Measurements from ENCODE around the gene ICAM2. TPM values are rescaled to one million over a fixed set of nuclear protein-coding genes. Genes with fewer than 3 reads are reported as not detected.

Gene ICAM2
- total RNA-seq, 1 experiment from 2014 or later: 0.33 TPM

- TF ChIP-seq AFF4 (CRISPR knock-in tag; IDR thresholded peaks at IDR 0.05; ENCODE audit: borderline replicate concordance): no peak
- TF ChIP-seq NFATC4 (CRISPR knock-in tag; IDR thresholded peaks at IDR 0.05): no peak
- TF ChIP-seq, protein P1, sequence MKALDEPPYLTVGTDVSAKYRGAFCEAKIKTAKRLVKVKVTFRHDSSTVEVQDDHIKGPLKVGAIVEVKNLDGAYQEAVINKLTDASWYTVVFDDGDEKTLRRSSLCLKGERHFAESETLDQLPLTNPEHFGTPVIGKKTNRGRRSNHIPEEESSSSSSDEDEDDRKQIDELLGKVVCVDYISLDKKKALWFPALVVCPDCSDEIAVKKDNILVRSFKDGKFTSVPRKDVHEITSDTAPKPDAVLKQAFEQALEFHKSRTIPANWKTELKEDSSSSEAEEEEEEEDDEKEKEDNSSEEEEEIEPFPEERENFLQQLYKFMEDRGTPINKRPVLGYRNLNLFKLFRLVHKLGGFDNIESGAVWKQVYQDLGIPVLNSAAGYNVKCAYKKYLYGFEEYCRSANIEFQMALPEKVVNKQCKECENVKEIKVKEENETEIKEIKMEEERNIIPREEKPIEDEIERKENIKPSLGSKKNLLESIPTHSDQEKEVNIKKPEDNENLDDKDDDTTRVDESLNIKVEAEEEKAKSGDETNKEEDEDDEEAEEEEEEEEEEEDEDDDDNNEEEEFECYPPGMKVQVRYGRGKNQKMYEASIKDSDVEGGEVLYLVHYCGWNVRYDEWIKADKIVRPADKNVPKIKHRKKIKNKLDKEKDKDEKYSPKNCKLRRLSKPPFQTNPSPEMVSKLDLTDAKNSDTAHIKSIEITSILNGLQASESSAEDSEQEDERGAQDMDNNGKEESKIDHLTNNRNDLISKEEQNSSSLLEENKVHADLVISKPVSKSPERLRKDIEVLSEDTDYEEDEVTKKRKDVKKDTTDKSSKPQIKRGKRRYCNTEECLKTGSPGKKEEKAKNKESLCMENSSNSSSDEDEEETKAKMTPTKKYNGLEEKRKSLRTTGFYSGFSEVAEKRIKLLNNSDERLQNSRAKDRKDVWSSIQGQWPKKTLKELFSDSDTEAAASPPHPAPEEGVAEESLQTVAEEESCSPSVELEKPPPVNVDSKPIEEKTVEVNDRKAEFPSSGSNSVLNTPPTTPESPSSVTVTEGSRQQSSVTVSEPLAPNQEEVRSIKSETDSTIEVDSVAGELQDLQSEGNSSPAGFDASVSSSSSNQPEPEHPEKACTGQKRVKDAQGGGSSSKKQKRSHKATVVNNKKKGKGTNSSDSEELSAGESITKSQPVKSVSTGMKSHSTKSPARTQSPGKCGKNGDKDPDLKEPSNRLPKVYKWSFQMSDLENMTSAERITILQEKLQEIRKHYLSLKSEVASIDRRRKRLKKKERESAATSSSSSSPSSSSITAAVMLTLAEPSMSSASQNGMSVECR (CRISPR knock-in tag; IDR thresholded peaks at IDR 0.05; ENCODE audit: borderline replicate concordance): no peak
- TF ChIP-seq ATF3 (CRISPR knock-in tag; conservative IDR thresholded peaks at IDR 0.05): no peak
- TF ChIP-seq HMGA2 (CRISPR knock-in tag; IDR thresholded peaks at IDR 0.05): no peak
- TF ChIP-seq PRRX2 (CRISPR knock-in tag; IDR thresholded peaks at IDR 0.05): no peak
- no peak for TF ChIP-seq ZNF121 (CRISPR knock-in tag; IDR thresholded peaks at IDR 0.05)
- TF ChIP-seq KAT7 (CRISPR knock-in tag; IDR thresholded peaks at IDR 0.05; ENCODE audit: borderline replicate concordance): no peak
- no peak for TF ChIP-seq JAZF1 (CRISPR knock-in tag; IDR thresholded peaks at IDR 0.05)
- no peak for TF ChIP-seq OVOL2 (CRISPR knock-in tag; IDR thresholded peaks at IDR 0.05; ENCODE audit: borderline replicate concordance)
Measured at GRCh38 chr17:64015447-64015846, 5.0 kb downstream of the ICAM2 start (continued).

DNA sequence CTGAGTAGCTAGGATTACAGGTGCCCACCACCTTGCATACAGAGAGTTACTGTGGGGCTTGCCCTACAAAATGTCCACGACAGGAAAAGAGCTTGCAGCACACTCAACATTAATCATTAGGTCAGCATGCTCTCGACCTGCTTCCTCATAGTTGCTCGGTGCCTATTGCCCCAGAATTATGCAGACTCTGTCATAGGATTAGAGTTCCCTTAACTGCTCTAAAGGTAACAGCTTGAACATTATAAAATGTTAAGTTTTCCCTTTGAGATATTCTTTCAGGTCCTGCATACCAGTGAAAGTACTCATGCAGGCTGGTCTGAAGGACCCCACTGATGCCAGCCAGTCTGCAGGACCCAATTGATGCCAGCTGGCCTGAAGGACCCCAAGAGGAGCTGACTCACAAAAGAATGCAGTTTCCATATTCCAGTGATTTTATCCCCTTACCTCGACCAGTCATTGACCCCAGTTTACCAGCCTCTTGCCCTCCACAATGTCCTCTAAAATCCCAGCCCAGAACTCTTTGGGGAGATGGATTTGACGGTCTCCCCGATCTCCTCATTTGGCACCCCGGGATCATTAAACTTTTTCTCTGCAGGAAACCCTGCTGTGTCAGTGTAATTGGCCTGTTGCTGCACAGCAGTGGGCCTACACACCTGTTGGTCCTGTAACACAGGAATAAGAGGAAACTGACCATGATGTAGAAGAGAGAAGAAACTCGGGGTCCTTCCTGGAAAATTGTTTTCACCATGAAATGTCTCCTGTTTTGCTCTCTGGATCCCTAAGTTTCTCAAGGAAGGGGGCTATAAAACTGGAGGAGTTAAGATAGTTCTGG lies 10.6 kb downstream of the ICAM2 start:
- DNase-seq (ENCODE audit: low spot score): no peak
- no peaks in the 10 kb centered on the region for H3K36me3 Mint-ChIP-seq
- ATAC-seq: no peak
- H3K4me3 Mint-ChIP-seq: no peak overlapping the region
- peaks cover 18% of the 10 kb centered on the region for H3K4me1 Mint-ChIP-seq
- TF ChIP-seq ZNF423 (CRISPR knock-in tag; IDR thresholded peaks at IDR 0.05) (peak; percentile 78), KAT7 (CRISPR knock-in tag; IDR thresholded peaks at IDR 0.05; ENCODE audit: borderline replicate concordance) (no peak)
- no peak overlapping the region for H3K27ac Mint-ChIP-seq
- ChIA-PET POLR2A (no interaction called here), CTCF (interaction anchor here (0.7 to 1.6 kb wide), 2 partner anchors 63 to 563 kb away, joined by 3 to 4 read pairs; no protein-coding TSS in a partner anchor)
- H3K27me3 Mint-ChIP-seq (ENCODE audit: low read depth): no peaks in the 10 kb centered on the region
- no peaks in the 10 kb centered on the region for H3K9me3 Mint-ChIP-seq

GRCh38 chr17:64008830-64009229 lies 11.6 kb downstream of the ICAM2 start:
- no peak overlapping the region for H3K27ac Mint-ChIP-seq
- ChIA-PET CTCF (interaction anchor here (0.7 to 1.6 kb wide), 2 partner anchors 62 to 562 kb away, joined by 3 to 4 read pairs; no protein-coding TSS in a partner anchor), POLR2A (interaction anchor here (0.6 kb wide), 2 partner anchors 86 to 1019 kb away, joined by 3 read pairs; no protein-coding TSS in a partner anchor)
- DNase-seq (ENCODE audit: low spot score) (no peak), ATAC-seq (no peak)
- peaks cover 18% of the 10 kb centered on the region for H3K4me1 Mint-ChIP-seq
- no peaks in the 10 kb centered on the region; the same call in 1 of the 2 replicates for H3K27me3 Mint-ChIP-seq (ENCODE audit: low read depth)
- H3K4me3 Mint-ChIP-seq: no peak overlapping the region
- H3K36me3 Mint-ChIP-seq: no peaks in the 10 kb centered on the region
- no peaks in the 10 kb centered on the region for H3K9me3 Mint-ChIP-seq
- TF ChIP-seq ZNF232 (CRISPR knock-in tag; IDR thresholded peaks at IDR 0.05): no peak
- no peak for TF ChIP-seq TCF7 (CRISPR knock-in tag; IDR thresholded peaks at IDR 0.05; ENCODE audit: low read depth)
- TF ChIP-seq FOXP4 (CRISPR knock-in tag; IDR thresholded peaks at IDR 0.05): no peak
- TF ChIP-seq ZSCAN18 (CRISPR knock-in tag; IDR thresholded peaks at IDR 0.05): no peak
- no peak for TF ChIP-seq ZNF512 (CRISPR knock-in tag; IDR thresholded peaks at IDR 0.05; ENCODE audit: borderline replicate concordance)
- no peak for TF ChIP-seq ATF3 (CRISPR knock-in tag; conservative IDR thresholded peaks at IDR 0.05)
- TF ChIP-seq ZNF138 (CRISPR knock-in tag; conservative IDR thresholded peaks at IDR 0.05): no peak
